ENCODE results near the gene NFATC2.

DNA sequence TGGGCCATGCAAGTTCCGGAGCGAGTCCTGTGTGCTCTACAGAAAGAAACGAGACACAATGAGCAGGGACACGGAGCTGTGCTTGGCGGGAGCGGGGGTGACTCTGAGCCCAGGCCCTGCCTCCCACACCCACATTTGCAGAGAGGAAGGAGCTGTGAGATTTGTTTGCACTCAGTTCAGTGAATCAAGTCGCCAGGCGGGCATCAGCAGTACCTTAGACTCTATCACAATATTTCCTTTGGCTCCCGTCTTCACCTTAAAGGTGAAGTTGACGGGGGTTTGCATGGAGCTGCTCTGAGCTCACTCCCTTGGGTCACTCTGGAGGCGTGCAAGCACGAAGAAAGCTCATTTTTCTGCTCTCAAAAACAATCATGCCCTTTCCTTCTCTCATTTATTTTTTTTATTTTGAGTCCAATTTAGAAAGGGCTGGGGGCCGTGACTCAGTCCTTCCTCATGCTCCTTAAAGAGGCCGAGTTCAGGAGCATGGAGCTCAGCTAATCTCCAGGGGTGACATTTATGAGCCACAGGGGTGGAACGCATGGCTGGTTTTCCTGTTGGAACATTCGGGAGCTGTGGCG is 188.2 kb downstream of the NFATC2 start:
- TF ChIP-seq, protein P1, sequence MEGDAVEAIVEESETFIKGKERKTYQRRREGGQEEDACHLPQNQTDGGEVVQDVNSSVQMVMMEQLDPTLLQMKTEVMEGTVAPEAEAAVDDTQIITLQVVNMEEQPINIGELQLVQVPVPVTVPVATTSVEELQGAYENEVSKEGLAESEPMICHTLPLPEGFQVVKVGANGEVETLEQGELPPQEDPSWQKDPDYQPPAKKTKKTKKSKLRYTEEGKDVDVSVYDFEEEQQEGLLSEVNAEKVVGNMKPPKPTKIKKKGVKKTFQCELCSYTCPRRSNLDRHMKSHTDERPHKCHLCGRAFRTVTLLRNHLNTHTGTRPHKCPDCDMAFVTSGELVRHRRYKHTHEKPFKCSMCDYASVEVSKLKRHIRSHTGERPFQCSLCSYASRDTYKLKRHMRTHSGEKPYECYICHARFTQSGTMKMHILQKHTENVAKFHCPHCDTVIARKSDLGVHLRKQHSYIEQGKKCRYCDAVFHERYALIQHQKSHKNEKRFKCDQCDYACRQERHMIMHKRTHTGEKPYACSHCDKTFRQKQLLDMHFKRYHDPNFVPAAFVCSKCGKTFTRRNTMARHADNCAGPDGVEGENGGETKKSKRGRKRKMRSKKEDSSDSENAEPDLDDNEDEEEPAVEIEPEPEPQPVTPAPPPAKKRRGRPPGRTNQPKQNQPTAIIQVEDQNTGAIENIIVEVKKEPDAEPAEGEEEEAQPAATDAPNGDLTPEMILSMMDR (conservative IDR thresholded peaks at IDR 0.05; ENCODE audit: low read depth, low read length): no peak
- TF ChIP-seq RFX5 (IDR thresholded peaks at IDR 0.05; ENCODE audit: low read depth, low read length): no peak
- no peak for TF ChIP-seq NFE2L2 (IDR thresholded peaks at IDR 0.05; ENCODE audit: low read depth, low read length)
- TF ChIP-seq RAD21 (IDR thresholded peaks at IDR 0.05; ENCODE audit: low read length): no peak
- no peak; the same call in 1 of the 2 replicates for TF ChIP-seq POLR2A (IDR thresholded peaks at IDR 0.05; ENCODE audit: low read depth, low read length)
- TF ChIP-seq CEBPB (IDR thresholded peaks at IDR 0.05; ENCODE audit: low read depth, low read length): peak; percentile 14; the same call in 1 of the 2 replicates

Data from IMR-90 (cell line).